Fibroblast of lung (primary cell): ENCODE measurements around the gene CYB561D2. TPM values are rescaled to one million over a fixed set of nuclear protein-coding genes. Genes with fewer than 3 reads are reported as not detected.

ENCODE experiments used
- DNase-seq, 2 donors: peaks; one replicate each; pipeline versions ENCODE4 v3.0.0 to v3.0.0-alpha.2; 2010; ENCODE audit warnings: low read depth in 2 of 2
- H2AFZ ChIP-seq: 2 replicates; pipeline ENCODE4 v1.5.1; 2012; ENCODE audit warnings: low read length, control low read depth, inconsistent platforms
- H3K27ac ChIP-seq: 2 replicates; pipeline ENCODE4 v1.5.1; 2011; ENCODE audit warnings: low read length, control low read depth; ENCODE audit not compliant: insufficient read depth
- H3K27me3 ChIP-seq: 2 replicates; pipeline ENCODE4 v1.5.1; 2011; ENCODE audit warnings: mild to moderate bottlenecking, low read length; ENCODE audit not compliant: control insufficient read depth, insufficient read depth
- H3K36me3 ChIP-seq: 2 replicates; pipeline ENCODE4 v1.5.1; 2011; ENCODE audit warnings: low read length; ENCODE audit not compliant: control insufficient read depth, insufficient read depth
- H3K4me1 ChIP-seq: 2 replicates; pipeline ENCODE4 v1.5.1; 2011; ENCODE audit warnings: low read length; ENCODE audit not compliant: control insufficient read depth, insufficient read depth; ENCODE audit errors: extremely low read depth
- H3K4me2 ChIP-seq: 2 replicates; pipeline ENCODE4 v1.5.1; 2011; ENCODE audit warnings: low read length, control low read depth; ENCODE audit not compliant: insufficient read depth; ENCODE audit errors: extremely low read depth
- H3K4me3 ChIP-seq, 4 experiments: fragments of 200-600 bp in 1 of 4; sonication (generic) in 1 of 4; replicated peaks in 1 of 4; 2 replicates each; pipeline ENCODE4 v1.5.1; 2011 to 2016; ENCODE audit warnings: low read length in 4 of 4, low read depth in 3 of 4, mild to moderate bottlenecking in 3 of 4, control low read depth in 2 of 4, inconsistent platforms in 1 of 4, mixed read lengths in 1 of 4; ENCODE audit not compliant: insufficient read depth in 1 of 4; ENCODE audit errors: control extremely low read depth in 1 of 4
- H3K79me2 ChIP-seq: 2 replicates; pipeline ENCODE4 v1.5.1; 2012; ENCODE audit warnings: mild to moderate bottlenecking, low read length, inconsistent platforms; ENCODE audit not compliant: control insufficient read depth, insufficient read depth
- H3K9ac ChIP-seq: 2 replicates; pipeline ENCODE4 v1.5.1; 2011; ENCODE audit warnings: mild to moderate bottlenecking, low read length, control low read depth; ENCODE audit not compliant: insufficient read depth
- H3K9me3 ChIP-seq: 2 replicates; pipeline ENCODE4 v1.5.1; 2012; ENCODE audit warnings: low read depth, low read length; ENCODE audit not compliant: control insufficient read depth, insufficient read depth
- H4K20me1 ChIP-seq: 2 replicates; pipeline ENCODE4 v1.5.1; 2011; ENCODE audit warnings: low read length; ENCODE audit not compliant: control insufficient read depth, insufficient read depth; ENCODE audit errors: extremely low read depth
- CTCF ChIP-seq, 2 donors: IDR thresholded peaks in 1 of 2; conservative IDR thresholded peaks in 1 of 2; 1 replicate in 1 of 2; 2 replicates in 1 of 2; pipeline ENCODE4 v1.5.1; 2011 to 2012; ENCODE audit warnings: low read length in 2 of 2, control low read depth in 1 of 2, inconsistent platforms in 1 of 2, low read depth in 1 of 2, mild to moderate bottlenecking in 1 of 2
- EZH2 ChIP-seq: IDR thresholded peaks from 2 replicates; pipeline ENCODE4 v1.5.1; 2012; ENCODE audit warnings: low read length, control low read depth, mild to moderate bottlenecking; ENCODE audit errors: missing control alignments
- polyA plus RNA-seq, 2 donors: library from polyadenylated mRNA; depleted of rRNA in 1 of 2; stranded (reverse) in 1 of 2; unstranded in 1 of 2; fragments of >200 nt; gene quantifications; 2 replicates each; pipeline ENCODE4 v1.2.1, GENCODE V29; 2011 to 2012; ENCODE audit warnings: missing spikeins in 1 of 2
- total RNA-seq: library from RNA; depleted of rRNA; stranded (reverse); fragments of >200 nt; gene quantifications from 2 replicates; pipeline ENCODE4 v1.2.1, GENCODE V29; 2014

Gene CYB561D2
- total and polyA plus RNA-seq, 2 donors (not counting 1 experiment from before 2014, with no cell fraction given) = 16.4 to 28.6 TPM

GRCh38 chr3:50342813-50343633, 7.6 kb upstream of the CYB561D2 start:
- Histone ChIP-seq H3K27me3 (no peaks in the 10 kb centered on the region), H3K4me1 (peaks cover 5% of the 10 kb centered on the region), H2AFZ (no peak overlapping the region), H3K27ac (no peak overlapping the region), H4K20me1 (no peaks in the 10 kb centered on the region), H3K4me3 (no peak overlapping the region), H3K79me2 (peaks cover 12% of the 10 kb centered on the region), H3K36me3 (no peaks in the 10 kb centered on the region), H3K4me2 (no peak overlapping the region), H3K9me3 (no peaks in the 10 kb centered on the region), H3K9ac (no peak overlapping the region)
- TF ChIP-seq EZH2 (no peak), CTCF (conservative IDR thresholded peaks at IDR 0.05 in 1 of 2, IDR thresholded peaks at IDR 0.05 in 1 of 2; ENCODE audit: low read depth in 1 of 2, low read length in 2 of 2) (no peak)
- no peak for DNase-seq

GRCh38 chr3:50345008-50345407, 5.7 kb upstream of the CYB561D2 start:
- Histone ChIP-seq H3K36me3 (no peaks in the 10 kb centered on the region), H3K4me3 (peak overlapping the region; percentile 36 to 61 (median 50)), H3K4me2 (peak overlapping the region; percentile 76), H2AFZ (no peak overlapping the region), H3K9me3 (no peaks in the 10 kb centered on the region), H3K9ac (no peak overlapping the region), H4K20me1 (no peaks in the 10 kb centered on the region), H3K27me3 (no peaks in the 10 kb centered on the region), H3K27ac (no peak overlapping the region), H3K4me1 (peaks cover 3% of the 10 kb centered on the region), H3K79me2 (peaks cover 3% of the 10 kb centered on the region)
- TF ChIP-seq EZH2 (no peak), CTCF (conservative IDR thresholded peaks at IDR 0.05 in 1 of 2, IDR thresholded peaks at IDR 0.05 in 1 of 2; ENCODE audit: low read depth in 1 of 2, low read length in 2 of 2) (no peak)
- no peak for DNase-seq

GRCh38 chr3:50345586-50346234, 5.0 kb upstream of the CYB561D2 start, which contains the start of gene ZMYND10:
ZMYND10 (minus strand) TSS chr3:50345732; CDS start chr3:50345579, 153 bp downstream.
- Histone ChIP-seq H2AFZ (peak within 1 kb of the TSS; percentile 77), H3K9me3 (no peaks in the 10 kb centered on the region), H3K27me3 (no peaks in the 10 kb centered on the region), H3K4me1 (peaks cover 7% of the 10 kb centered on the region), H3K27ac (no peak within 1 kb of the TSS), H4K20me1 (no peaks in the 10 kb centered on the region), H3K4me2 (peak within 1 kb of the TSS; percentile 84), H3K36me3 (no peaks in the 10 kb centered on the region), H3K4me3 (peak within 1 kb of the TSS; percentile 39 to 61 (median 50)), H3K9ac (peak within 1 kb of the TSS; percentile 41), H3K79me2 (peaks cover 6% of the 10 kb centered on the region)
- peak in 1 of 2 donors; percentile 47 for DNase-seq
- no peak for TF ChIP-seq CTCF (conservative IDR thresholded peaks at IDR 0.05 in 1 of 2, IDR thresholded peaks at IDR 0.05 in 1 of 2; ENCODE audit: low read depth in 1 of 2, low read length in 2 of 2)
- no peak for TF ChIP-seq EZH2
